CD4-positive, alpha-beta T cell treated with Interleukin-6 at 100 ng/mL for 8 hours (primary cell): ENCODE data around the gene WDR33.
A peak's percentile ranks its signal among the peaks of the same experiment; 100 is the strongest.
"Not testable (repeated sequence)": the region's sequence is repeated elsewhere in the genome, so short reads cannot be mapped to it uniquely, and the experiment has no call there.

ENCODE experiments used
- DNase-seq: peaks from one replicate; pipeline ENCODE4 v3.0.0-alpha.2; 2020; ENCODE audit warnings: mixed read lengths, low spot score

The WDR33 gene

DNA sequence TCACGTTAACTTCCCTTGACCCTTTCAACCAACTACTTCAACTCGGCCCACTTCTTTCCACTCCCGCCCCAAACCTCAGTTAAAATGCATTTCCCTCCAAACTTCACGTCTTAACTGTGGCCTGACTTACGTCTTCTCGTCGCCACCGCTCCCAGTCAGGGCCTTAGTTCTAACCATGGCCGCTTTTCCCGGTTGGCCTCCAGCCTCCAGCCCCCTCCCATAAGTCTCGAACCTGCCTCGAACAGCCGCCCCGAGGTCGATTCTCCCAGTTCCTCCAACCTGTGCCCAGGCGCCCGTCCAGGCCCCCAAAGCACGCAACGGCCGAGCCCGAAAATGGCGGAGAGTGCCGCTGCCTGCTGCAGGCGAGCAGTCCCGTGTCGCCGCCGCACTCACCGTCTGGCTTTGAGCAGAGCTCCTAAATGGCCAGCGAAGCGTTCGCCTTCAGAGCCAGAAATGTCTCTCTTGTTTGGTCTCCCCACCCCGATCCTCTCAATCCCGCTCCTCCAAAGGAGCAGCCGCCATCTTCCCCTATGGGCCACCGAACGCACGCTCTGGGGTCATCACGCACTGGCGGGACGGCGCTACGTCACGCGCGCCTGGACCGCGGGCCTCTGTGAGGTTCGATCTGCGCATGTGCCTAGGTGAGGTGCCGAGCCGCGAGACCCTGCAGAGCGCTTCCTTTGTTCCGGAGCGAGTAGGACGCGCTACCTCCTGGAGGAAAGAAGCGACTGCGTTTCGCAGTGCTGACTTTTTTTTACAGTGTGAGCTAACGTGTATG is at the start of gene WDR33:
Gene WDR33 (minus strand): TSS at position 553 of the 778 bp plus-strand sequence. CDS start 40,190 bp downstream, outside the sequence.
- DNase-seq = peak; percentile 94

DNA sequence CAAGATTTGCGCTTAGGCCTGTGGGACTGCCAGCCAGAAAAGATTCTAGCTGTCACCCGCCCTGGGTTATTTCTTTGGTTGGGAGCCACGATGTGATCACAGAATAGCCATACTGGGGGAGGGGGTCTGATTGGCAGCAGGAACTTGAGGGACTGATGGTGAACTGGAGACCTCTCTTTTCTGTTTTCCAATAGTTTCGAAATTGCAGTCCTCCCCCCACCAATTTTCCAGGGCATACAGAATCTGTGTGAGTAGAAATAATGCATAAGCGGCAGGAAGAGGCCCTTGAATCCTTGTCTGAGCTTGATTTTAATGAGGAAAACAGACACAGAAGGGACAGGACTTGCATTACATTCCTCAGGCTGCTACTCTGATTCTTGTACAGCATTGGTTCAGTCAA is 49.2 kb upstream of the WDR33 start:
- DNase-seq = no peak

DNA sequence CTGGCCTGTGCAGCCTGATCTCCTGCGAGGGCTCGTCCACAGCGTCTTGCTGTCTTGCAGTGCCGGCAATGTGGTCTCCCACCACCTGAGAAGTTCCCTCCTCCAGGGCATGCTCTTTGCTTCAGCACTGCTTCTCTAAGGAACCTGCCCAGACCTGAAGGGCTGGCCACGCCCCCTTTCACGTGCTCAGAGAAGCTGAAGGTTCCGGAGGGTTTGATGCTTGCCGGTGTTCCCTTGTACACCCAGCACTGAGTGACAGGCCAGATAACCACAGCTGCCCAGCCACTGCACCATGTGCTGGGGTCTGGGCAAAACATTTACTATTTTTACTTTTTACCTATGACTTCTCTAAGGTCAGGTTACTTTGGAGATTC is 48.7 kb upstream of the WDR33 start:
- peak; percentile 74 for DNase-seq

DNA sequence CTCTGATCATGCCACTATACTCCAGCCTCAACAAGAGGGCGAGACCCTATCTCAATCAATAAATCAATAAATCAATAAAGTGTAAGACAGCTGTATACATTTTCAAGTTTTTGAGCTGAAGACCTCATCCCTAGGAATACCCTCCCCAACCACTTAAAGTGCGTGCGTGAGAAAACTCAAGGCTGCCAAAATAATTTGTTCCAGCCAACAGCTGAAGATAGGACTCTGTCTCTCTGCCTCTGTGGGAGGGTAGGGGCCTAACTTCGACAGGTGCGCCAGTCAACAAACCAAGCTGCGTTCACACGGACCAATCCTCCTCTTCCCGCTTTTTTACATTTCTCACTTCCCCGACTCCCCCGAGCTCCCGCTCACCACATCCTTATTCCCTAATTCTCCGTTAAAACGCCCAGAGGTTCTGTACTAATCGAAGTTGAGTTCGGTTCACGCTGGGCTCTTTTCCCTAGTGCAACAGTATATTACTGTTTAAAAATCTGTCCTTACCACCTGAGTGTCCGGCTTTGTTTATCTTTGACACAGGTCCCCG is 46.4 kb upstream of the WDR33 start:
- DNase-seq = no peak

DNA sequence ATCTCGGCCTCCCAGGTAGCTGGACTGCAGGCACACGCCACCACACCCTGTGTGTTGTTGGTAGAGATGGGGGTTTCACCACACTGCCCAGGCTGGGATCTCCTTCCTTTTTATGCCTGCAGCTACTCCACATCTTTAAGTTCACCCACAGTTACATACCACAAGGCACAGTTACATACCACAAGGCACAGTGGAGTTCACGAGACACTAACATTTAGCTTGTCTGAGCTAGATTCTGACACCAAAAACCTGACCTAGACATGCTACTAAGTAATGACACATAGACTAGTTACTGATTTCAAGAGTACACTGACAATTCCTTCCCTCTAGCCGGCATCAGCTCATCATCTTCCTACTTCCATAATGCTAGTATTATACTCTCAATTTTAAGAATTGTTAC is 42.7 kb upstream of the WDR33 start:
- no peak for DNase-seq

DNA sequence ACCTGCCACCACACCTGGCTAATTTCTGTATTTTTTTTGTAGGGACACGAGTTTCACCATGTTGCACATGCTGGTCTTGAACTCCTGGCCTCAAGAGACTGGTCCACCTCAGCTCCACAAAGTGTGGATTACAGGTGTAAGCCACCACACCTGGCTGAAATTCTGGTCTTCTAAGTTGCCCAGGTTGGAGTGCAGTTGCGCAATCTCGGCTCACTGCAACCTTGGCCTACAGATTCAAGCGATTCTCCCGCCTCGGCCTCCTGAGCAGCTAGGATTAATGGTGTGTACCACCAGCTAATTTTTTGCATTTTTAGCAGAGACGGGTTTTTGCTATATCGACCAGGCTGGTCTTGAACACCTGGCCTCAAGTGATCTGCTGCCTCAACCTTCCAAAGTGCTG is 41.4 kb upstream of the WDR33 start:
- no peak for DNase-seq

DNA sequence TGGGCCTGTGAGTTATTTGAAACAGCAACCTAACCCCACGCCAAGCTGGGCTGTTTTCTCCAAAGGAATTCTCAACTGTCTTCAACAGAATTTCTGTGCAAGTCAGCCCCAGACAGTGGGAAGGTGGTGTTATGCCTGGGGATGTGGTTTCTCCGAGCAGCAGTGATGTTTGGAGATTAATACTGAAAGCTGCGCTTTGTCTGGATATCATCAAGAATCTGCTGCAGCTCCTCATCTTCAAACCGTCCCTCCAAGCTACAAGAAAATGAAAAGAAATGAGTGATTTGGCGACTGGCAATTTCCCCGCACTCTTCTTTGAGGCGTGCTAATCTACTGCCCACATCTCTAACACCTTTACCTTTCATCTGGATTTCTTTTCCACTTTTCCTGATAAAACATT is 37.0 kb upstream of the WDR33 start:
- DNase-seq = no peak

DNA sequence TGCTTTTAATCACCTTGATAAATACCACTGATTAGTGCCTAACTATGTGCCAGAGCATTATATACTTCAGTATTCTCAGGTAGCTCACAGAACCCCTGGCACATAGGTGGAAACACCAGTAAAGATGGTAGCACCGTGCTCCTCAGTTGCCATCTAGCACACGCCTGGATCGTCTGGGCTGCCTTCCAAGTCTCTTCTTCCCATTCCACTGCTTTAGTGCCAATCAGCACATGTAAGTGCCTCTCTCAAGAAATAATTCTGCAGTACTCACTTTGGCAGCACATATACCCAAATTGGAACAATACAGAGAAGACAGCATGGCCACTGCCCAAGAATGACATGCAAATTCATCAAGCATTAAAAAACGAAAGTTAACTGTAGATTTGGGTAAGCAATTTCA is 34.0 kb upstream of the WDR33 start:
- no peak for DNase-seq

DNA sequence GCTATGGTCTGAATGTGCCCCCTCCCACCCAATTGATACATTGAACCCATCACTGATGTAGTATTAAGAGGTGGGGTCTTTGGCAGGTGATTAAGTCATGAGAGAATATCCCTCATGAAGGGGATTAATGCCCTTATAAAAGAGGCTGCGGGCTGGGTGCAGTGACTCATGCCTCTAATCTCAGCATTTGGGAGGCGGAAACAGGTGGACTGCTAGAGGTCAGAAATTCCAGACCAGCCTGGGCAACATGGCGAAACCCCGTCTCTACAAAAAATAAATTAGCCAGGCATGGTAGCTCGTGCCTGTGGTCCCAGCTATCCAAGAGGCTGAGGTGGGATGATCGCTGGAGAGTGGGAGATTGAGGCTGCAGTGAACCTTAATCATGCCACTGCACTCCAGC is 32.7 kb upstream of the WDR33 start:
- DNase-seq = no peak

DNA sequence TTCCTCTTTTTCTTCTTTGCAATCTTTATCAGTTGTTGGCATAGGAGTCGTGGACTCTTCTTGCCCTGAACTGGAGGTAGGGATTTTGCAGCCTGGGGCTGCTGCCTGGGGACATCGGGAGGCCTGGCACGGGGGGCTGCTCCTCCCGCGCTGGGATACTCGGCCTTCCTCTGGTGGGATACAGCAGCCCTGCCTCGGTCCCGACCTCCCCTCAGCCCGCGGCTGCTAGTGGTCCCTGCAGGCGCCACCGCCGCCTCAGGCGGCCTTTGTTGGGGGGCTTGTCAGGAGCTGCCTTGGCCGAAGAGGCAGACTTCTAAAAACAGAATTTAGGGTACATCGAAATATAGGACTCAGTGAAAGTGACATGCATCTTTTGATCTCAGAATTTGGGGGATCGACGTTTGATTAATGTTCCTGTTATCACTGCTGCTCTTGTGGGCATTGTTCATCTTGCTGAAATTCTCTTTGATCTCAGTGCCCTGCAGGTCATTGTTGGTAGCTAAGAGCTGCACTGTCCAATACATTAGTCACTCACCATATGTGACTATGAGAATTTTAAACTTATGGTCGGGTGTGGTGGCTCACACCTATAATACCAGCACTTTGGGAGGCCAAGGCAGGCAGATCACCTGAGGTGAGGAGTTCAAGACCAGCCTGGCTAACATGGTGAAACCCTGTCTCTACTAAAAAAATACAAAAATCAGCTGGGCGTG is 30.7 kb upstream of the WDR33 start:
- no peak for DNase-seq

DNA sequence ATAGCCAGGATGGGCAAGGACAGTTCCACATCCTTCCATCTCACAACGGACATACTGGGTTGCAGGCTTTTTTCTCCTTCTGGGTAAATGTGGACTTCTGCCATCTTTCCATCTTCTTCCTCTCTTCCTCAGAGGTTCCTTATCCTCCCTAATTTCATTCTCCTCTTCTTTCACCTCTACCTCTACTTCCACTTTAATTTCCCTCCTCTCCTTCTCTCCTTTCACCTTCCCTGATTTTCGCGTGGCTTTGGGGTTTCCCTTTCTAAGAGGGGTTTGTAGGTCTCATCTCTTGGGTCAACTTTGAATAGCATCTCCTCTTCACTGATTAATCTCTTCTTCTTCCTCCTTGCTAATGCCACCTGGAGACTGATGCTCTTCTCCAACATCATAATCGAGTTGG is 29.9 kb upstream of the WDR33 start:
- no peak for DNase-seq

DNA sequence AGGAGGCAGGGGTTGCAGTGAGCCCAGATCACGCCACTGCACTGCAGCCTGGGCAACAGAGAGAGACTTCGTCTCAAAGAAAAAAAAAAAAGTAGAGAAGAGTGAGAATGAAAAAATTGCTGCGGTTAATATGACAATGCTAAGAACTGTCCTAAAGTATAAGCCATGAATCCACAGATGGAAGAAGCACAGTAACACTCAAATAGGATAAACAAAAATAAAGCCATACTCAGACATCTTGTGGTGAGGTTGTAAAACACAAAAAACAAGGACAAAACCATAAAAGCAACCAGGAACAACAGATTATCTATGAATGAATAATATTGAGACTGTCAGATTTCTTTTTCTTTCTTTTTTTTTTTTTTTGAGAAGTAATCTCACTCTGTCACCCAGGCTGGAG is 24.0 kb upstream of the WDR33 start:
- DNase-seq = no peak

DNA sequence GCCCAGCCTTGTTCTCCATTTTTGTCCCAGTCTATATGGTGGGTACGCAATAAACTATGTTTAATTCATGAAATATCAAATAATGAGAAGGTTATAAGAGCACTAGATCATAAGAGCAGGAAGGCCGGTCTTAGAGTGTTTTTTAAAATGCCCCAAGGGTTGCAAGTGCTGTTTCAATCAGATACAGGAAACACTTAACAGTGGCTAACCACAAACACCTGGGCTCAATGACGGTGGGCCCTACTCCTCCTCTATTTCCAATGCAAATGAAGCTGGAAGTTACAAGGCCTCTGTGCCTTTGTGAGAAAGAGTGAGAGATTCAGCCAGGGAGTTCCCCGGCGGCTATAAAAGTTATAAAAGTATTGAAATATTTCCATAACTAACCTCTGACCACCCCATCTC is 18.9 kb upstream of the WDR33 start:
- DNase-seq = peak; percentile 65

DNA sequence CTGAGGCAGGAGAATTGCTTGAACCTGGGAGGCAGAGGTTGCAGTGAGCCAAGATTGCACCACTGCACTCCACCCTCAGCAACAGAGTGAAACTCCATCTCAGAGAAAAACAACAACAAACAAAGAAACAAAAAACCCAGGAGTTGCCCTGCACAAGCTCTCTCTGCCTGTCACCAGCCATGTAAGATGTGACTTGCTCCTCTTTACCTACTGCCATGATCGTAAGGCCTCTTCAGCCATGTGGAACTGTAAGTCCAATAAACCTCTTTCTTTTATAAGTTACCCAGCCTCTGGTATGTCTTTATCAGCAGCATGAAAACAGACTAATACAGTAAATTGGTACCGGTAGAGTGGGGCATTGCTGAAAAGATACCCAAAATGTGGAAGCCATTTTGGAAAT is 15.7 kb upstream of the WDR33 start:
- DNase-seq = not testable (repeated sequence)

DNA sequence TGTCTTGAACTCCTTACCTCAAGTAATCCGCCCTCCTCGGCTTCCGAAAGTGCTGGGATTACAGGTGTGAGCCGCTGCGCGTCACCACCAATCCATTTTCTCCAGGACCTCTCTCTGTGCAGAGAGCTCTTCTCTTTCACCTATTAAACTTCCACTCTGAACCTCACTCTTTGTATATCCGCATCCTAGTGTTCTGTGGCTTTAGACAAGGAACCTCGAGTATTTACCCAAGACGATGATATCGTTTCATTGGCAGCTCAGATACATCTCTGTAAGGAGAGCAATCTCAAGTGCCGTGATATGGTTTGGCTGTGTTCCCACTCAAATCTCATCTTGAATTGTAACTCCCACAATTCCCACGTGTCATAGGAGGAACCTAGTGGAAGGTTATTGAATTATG is 15.1 kb upstream of the WDR33 start:
- DNase-seq = no peak

DNA sequence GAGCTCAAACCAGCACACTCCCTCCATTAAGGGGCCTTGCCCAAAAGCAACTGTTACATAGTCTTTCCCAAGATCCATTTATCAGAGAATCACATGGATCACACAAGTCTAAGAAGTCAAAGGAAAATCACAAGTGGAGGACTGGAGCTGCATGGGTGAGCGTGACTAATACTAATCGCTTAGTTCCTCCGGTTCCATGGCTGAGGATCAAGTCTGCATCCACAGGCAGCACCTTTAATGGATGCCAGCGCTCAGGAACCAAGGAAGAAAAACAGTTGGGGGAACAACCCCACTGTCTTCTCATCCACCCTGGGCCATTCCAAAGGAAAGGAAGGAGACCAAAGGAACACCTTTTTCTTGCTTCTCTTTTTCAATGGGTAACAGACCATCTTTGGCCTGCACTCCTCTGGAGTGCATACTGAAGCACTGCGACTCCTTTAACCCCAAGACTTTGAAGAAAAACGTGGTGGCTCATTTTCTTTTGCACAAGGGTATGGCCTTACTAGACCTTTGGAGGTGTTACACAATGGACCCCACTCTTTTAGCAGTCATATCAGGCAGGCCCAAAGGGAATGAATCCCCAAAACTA is 9.2 kb upstream of the WDR33 start:
- DNase-seq = no peak

DNA sequence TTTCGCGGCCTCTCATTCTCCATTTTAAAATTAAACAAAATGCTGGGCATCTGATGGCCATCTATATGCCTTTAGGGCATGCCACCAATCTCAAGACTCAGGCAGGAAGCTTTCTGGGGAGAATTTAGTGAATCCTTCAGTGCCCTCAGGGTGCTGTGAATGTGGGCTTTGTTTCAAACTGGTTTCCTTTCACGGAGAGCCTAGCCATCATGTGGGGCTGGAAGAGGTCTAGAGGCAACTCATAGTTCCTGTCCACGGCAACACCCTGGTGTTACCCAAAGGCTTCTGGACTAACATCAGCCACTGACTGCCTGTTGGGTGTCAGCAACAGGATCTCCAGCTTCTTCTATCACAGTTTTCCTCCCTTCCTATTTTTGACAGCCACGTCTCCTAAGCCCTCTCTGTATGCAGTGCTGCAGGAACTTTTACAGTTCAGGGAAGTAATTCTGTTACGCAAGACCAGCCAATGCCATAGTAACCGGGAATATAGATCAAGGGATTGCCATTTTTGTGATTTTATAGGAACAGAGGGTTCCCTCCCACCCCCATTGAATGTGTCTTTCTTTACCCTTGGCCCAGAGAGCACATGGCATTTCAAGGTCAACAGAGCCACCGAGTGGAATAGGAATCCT is 7.9 kb upstream of the WDR33 start:
- no peak for DNase-seq

DNA sequence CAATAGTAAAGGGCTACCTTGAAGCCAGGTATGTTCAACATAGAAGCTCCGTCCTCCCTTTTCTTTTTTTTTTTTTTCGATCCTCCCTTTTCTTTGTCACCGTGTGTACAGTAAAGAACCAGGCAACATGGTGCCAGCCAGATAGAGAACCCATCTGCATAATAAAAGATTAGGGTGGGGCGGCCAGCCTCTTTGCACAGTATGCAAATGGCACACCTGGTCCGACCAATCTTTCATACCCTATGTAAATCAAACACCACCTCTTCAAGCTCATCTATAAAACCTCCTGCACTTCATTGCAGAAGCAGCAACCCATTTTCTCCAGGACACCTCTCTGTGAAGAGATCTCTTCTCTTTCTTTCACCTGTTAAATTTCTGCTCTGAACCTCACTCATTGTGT is 7.3 kb upstream of the WDR33 start:
- no peak for DNase-seq

DNA sequence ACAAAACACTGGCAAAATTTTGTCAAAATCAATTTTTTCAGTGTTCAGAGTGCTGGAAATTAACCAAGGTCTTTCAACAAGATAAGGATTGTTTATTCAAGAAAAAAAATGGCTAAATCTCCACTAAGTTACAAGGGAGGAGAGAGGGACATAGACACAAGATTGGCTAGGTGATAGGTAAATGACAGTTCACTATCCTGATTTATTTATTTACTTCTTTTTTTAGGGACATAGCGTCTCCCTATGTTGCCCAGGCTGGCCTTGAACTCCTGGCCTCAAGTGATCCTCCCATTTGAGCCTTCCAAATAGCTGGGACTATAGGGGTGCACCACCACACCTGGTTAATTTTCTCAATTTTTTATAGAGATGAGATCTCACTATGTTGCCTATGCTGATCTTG is 3.7 kb upstream of the WDR33 start:
- DNase-seq = no peak

DNA sequence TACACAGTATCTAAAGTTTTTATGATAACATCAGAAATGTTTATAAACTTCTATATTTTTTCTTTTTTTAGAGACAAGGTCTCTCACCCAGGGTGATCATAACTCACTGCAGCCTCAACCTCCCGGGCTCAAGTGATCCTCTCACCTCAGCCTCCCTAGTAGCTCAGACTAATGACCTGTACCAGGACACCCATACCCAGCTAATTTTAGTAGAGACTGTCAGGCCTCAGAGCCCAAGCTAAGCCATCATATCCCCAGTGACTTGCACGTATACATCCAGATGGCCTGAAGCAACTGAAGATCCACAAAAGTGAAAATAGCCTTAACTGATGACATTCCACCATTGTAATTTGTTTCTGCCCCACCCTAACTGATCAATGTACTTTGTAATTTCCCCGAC is 1.5 kb upstream of the WDR33 start:
- not testable (repeated sequence) for DNase-seq

DNA sequence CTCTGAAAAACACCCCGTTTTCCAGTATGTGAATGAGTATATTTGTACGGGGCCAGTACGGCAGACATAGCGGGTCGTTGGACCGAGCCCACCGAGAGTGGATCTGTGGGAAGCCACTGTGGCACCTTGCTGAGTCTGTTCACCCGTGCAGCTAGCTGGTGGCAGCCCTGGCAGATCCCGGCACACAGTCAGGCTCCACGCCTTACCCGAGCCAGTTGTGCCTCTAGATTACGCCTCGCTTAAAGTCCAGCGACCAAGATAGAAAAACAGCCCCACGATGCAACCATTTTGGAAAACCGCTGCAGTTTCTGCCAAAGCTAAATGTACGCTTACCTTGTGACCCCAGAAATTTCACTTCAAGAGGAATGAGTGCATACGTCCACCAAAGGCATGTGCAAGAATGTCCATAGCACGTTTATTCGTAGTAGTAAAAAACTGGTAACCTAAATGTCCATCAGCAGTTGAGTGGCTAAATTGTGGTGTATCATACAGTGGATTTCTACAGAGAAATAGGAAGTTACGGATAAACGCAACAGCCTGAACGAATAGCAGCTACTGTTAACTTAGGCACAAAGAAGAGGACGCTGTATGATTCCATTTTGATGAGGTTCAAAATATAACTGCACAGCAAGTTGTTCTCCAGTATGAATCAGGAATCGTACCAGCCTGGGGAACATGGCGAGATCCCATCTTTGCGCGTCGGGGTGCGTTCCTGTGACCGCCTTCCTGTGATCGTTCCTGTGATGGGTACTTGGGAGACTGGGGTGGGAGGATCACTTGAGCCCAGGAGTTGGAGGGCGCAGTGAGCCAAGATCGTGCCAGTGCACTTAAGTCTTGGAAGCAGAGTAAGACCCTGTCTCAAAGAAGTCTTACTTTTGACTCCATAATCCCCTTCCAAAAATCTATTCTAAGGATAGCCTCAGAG is 688 bp upstream of the WDR33 start:
- DNase-seq = no peak
